A673 (cell line): ENCODE results near the gene OCSTAMP. TPM values are rescaled to one million over a fixed set of nuclear protein-coding genes. Genes with fewer than 3 reads are reported as not detected.

Experiments
- BruUV-seq: library from RNA; stranded (reverse); fragments of 400-500 nt; replicated peaks from 2 replicates; lab custom pipeline; 2021; lab: Mats Ljungman, UMichigan
- CTCF ChIA-PET: fragments of 300-600 bp; sonication (Branson Sonifier 250); formaldehyde crosslinking; loops from one replicate; lab custom pipeline; 2022; ENCODE audit warnings: antibody characterized with exemption; lab: Charles Lee
- POLR2A ChIA-PET: fragments of 300-600 bp; sonication (Branson Sonifier 250); formaldehyde crosslinking; loops from one replicate; lab custom pipeline; 2022; ENCODE audit warnings: antibody characterized with exemption; ENCODE audit not compliant: low non-redundant PET; lab: Charles Lee
- DNase-seq: peaks from one replicate; pipeline ENCODE4 v3.0.0-alpha.2; 2015; ENCODE audit warnings: low spot score
- H3K27ac ChIP-seq: fragments of 200-600 bp; sonication (generic); 2 replicates; pipeline ENCODE4 v1.5.1; 2016; ENCODE audit warnings: mixed run types, low read depth, mild to moderate bottlenecking, mixed read lengths, antibody characterized with exemption, low read length; ENCODE audit not compliant: poor library complexity, severe bottlenecking
- H3K27me3 ChIP-seq: fragments of 200-600 bp; sonication (generic); replicated peaks from 2 replicates; pipeline ENCODE4 v1.6.1; 2017; ENCODE audit warnings: mixed run types, low read depth, mild to moderate bottlenecking, mixed read lengths, antibody characterized with exemption, low read length; ENCODE audit not compliant: insufficient read depth, poor library complexity
- H3K36me3 ChIP-seq: fragments of 200-600 bp; sonication (generic); 2 replicates; pipeline ENCODE4 v1.6.1; 2016; ENCODE audit warnings: mixed run types, mild to moderate bottlenecking, mixed read lengths, antibody characterized with exemption, low read length; ENCODE audit not compliant: insufficient read depth, poor library complexity, severe bottlenecking
- H3K4me1 ChIP-seq: fragments of 200-600 bp; sonication (generic); 2 replicates; pipeline ENCODE4 v1.6.1; 2017; ENCODE audit warnings: mixed run types, mild to moderate bottlenecking, mixed read lengths, antibody characterized with exemption, low read length; ENCODE audit not compliant: insufficient read depth, poor library complexity, severe bottlenecking
- H3K4me3 ChIP-seq: fragments of 200-600 bp; sonication (generic); 2 replicates; pipeline ENCODE4 v1.5.1; 2016; ENCODE audit warnings: low read depth, mixed run types, mild to moderate bottlenecking, mixed read lengths, low read length; ENCODE audit not compliant: poor library complexity, severe bottlenecking
- H3K9me3 ChIP-seq: fragments of 200-600 bp; sonication (generic); 2 replicates; pipeline ENCODE4 v1.6.1; 2016; ENCODE audit warnings: mixed run types, low read depth, mild to moderate bottlenecking, mixed read lengths, antibody characterized with exemption, low read length; ENCODE audit not compliant: poor library complexity, severe bottlenecking
- CTCF ChIP-seq: fragments of 300-800, 200-600 bp; sonication (generic); conservative IDR thresholded peaks from 2 replicates; pipeline ENCODE4 v1.5.1; 2017; ENCODE audit warnings: low read depth, mild to moderate bottlenecking, antibody characterized with exemption, low read length, moderate library complexity, mixed read lengths
- EZH2 ChIP-seq: fragments of 200-600 bp; sonication (generic); IDR thresholded peaks from 2 replicates; pipeline ENCODE4 v1.6.1; 2017; ENCODE audit warnings: borderline replicate concordance, low read depth, mild to moderate bottlenecking, mixed read lengths, antibody characterized with exemption, low read length; ENCODE audit not compliant: poor library complexity, severe bottlenecking
- intact Hi-C: fragments of 100-400 bp; cut with micrococcal nuclease; formaldehyde crosslinking; loops from one replicate; pipeline ENCODE4 v1.10.0; 2022; ENCODE audit not compliant: unreplicated experiment
- total RNA-seq: library from RNA; stranded (reverse); gene quantifications from 2 replicates; pipeline ENCODE4 v1.2.3, GENCODE V29; 2021

OCSTAMP gene
- total RNA-seq, 1 experiment from 2014 or later, result not detected

GRCh38 chr20:46572153-46572552 lies 21.7 kb upstream of the OCSTAMP start:
- H3K27ac ChIP-seq, result no peak overlapping the region
- no TSS peak for BruUV-seq
- no peaks in the 10 kb centered on the region for H3K9me3 ChIP-seq
- DNase-seq, result no peak
- H3K4me1 ChIP-seq, result no peaks in the 10 kb centered on the region
- H3K36me3 ChIP-seq, result no peaks in the 10 kb centered on the region
- no peak overlapping the region for H3K4me3 ChIP-seq
- H3K27me3 ChIP-seq, result no peaks in the 10 kb centered on the region
- CTCF ChIA-PET, result no interaction called here
- intact Hi-C loops, result no loop called here
- POLR2A ChIA-PET, result no interaction called here
- TF ChIP-seq EZH2 (no peak), CTCF (no peak)

- H3K4me1 ChIP-seq, result no peaks in the 10 kb centered on the region
- intact Hi-C loops, result no loop called here
- DNase-seq, result no peak
- H3K4me3 ChIP-seq, result no peak overlapping the region
- H3K36me3 ChIP-seq, result no peaks in the 10 kb centered on the region
- no peak overlapping the region for H3K27ac ChIP-seq
- no TSS peak for BruUV-seq
- POLR2A ChIA-PET, result no interaction called here
- H3K9me3 ChIP-seq, result no peaks in the 10 kb centered on the region
- CTCF ChIA-PET, result no interaction called here
- no peak for TF ChIP-seq EZH2
- no peak for TF ChIP-seq CTCF
- no peaks in the 10 kb centered on the region for H3K27me3 ChIP-seq
Measured at GRCh38 chr20:46571418-46571817, 21.0 kb upstream of the OCSTAMP start.

DNA sequence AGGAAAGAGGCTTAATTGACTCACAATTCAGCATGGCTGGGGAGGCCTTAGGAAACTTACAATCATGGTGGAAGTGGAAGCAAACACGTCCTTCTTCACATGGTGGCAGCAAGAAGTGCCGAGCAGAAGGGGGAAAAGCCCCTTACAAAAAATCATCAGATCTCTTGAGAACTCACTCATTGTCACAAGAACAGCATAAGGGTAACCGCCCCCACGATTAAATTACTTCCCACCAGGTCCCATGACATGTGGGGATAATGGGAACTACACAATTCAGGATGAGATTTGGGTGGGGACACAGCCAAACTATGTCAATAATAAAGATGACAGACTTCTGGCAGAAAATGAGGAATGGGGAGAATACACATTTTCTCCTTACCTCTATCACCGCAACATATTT lies 20.5 kb upstream of the OCSTAMP start:
- no peak for DNase-seq
- no peaks in the 10 kb centered on the region for H3K27me3 ChIP-seq
- TF ChIP-seq EZH2, result no peak
- TF ChIP-seq CTCF, result no peak
- no peaks in the 10 kb centered on the region for H3K4me1 ChIP-seq
- ChIA-PET POLR2A (no interaction called here), CTCF (no interaction called here)
- H3K36me3 ChIP-seq, result no peaks in the 10 kb centered on the region
- intact Hi-C loops, result no loop called here
- no TSS peak for BruUV-seq
- H3K4me3 ChIP-seq, result no peak overlapping the region
- H3K9me3 ChIP-seq, result no peaks in the 10 kb centered on the region
- H3K27ac ChIP-seq, result no peak overlapping the region
